ENCODE measurements around the gene UAP1L1. TPM values are rescaled to one million over a fixed set of nuclear protein-coding genes. Genes with fewer than 3 reads are reported as not detected.
A peak's percentile ranks its signal among the peaks of the same experiment; 100 is the strongest.

Gene UAP1L1
- total RNA-seq, 1 donor = 16.0 TPM

GRCh38 chr9:137048655-137049543 is 28.4 kb upstream of the UAP1L1 start:
- TF ChIP-seq, protein P1, sequence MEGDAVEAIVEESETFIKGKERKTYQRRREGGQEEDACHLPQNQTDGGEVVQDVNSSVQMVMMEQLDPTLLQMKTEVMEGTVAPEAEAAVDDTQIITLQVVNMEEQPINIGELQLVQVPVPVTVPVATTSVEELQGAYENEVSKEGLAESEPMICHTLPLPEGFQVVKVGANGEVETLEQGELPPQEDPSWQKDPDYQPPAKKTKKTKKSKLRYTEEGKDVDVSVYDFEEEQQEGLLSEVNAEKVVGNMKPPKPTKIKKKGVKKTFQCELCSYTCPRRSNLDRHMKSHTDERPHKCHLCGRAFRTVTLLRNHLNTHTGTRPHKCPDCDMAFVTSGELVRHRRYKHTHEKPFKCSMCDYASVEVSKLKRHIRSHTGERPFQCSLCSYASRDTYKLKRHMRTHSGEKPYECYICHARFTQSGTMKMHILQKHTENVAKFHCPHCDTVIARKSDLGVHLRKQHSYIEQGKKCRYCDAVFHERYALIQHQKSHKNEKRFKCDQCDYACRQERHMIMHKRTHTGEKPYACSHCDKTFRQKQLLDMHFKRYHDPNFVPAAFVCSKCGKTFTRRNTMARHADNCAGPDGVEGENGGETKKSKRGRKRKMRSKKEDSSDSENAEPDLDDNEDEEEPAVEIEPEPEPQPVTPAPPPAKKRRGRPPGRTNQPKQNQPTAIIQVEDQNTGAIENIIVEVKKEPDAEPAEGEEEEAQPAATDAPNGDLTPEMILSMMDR (IDR thresholded peaks at IDR 0.05; ENCODE audit: insufficient read depth, low read depth, low read length) = no peak
- no peak for DNase-seq (ENCODE audit: low read depth)
- H3K4me3 ChIP-seq (ENCODE audit: low read depth, low read length) = no peak overlapping the region

- peak; percentile 44 for DNase-seq (ENCODE audit: low read depth)
- H3K4me3 ChIP-seq (ENCODE audit: low read depth, low read length) = no peak overlapping the region
- TF ChIP-seq, protein P1 (IDR thresholded peaks at IDR 0.05; ENCODE audit: insufficient read depth, low read depth, low read length) = peak; percentile 49
These were observed 27.5 kb upstream of the UAP1L1 start for GRCh38 chr9:137049544-137050449.

DNA sequence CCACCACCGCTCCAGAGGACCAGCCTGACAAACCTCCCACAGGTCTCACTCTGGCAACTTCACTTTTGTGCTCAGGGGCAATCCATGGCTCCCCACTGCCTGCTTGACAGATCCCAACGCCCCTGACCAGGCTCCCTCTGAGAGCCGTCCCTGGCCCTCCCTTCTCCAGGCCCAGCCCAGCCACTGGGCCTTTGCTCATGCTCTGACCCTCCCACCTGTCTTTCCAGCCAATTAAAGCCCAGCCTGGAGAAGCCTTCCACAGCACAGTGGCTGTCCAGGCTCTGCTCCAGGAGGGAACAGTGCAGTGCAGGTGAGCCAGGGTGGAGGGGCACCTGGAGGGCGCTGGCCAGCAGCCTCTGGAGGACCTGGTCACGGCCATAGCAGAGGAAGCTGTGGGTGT is 26.7 kb upstream of the UAP1L1 start:
- TF ChIP-seq, protein P1 (IDR thresholded peaks at IDR 0.05; ENCODE audit: insufficient read depth, low read depth, low read length) = no peak
- no peak for DNase-seq (ENCODE audit: low read depth)
- no peak overlapping the region for H3K4me3 ChIP-seq (ENCODE audit: low read depth, low read length)

DNA sequence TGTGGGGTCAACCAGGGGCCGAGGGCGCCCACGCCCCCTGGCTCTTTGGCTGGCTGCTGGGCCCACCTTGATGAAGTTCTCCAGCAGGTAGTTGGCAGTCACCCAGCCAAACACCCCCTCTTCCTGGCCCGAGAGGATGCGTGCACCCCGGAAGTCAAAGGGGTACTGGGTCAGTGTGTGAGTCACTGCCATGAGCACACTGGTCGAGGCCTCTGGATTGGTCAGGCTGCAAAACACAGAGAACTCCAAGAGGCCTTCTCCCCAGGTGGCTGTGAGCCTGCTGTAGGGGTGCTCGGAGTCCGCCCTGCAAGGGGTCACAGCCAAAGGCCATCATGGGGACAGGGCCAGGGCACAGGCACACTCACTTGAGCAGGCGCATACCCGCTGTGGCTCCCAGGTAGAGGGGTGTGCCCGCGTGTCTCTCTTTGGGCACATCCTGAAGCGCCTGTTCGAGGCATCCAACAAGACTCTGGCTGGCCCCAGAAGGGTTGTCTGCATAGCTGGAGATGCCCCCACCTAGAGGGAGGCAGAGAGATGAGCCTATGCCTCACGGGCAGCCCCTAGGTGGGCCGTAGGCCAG is 26.1 kb upstream of the UAP1L1 start:
- H3K4me3 ChIP-seq (ENCODE audit: low read depth, low read length) = no peak overlapping the region
- TF ChIP-seq, protein P1 (IDR thresholded peaks at IDR 0.05; ENCODE audit: insufficient read depth, low read depth, low read length) = no peak
- no peak for DNase-seq (ENCODE audit: low read depth)

DNA sequence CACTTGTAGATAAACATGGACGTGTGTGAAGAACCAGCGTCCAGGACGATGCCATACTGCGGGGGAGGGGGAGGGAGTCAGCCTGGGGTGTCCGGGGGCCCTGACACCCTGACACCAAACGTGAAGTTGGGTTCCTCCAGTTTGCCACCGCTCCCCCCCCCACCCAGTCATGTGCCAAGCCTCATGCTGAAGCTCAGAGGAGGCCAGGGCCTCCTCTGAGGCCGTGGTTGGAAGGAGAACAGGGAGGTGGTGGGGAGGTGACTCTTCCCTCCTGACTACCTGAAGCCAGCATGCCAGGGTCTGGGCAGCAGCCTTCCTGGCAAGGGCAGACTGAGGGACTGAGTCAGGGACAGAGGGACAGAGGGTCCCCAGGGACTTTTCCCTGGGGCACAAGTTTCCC is 25.0 kb upstream of the UAP1L1 start:
- DNase-seq (ENCODE audit: low read depth) = no peak
- no peak overlapping the region for H3K4me3 ChIP-seq (ENCODE audit: low read depth, low read length)
- TF ChIP-seq, protein P1 (IDR thresholded peaks at IDR 0.05; ENCODE audit: insufficient read depth, low read depth, low read length) = no peak
